ENCODE measurements around the gene SLC35F6.
A peak's percentile ranks its signal among the peaks of the same experiment; 100 is the strongest.

Gene SLC35F6

GRCh38 chr2:26764078-26764887 lies at the start of gene SLC35F6:
TSS of gene SLC35F6 (plus strand) at chr2:26764284. CDS start at chr2:26764350, 66 bp downstream.
- DNase-seq = peak; percentile 86

- no peak for DNase-seq
Observed at GRCh38 chr2:26715528-26716270, 48.4 kb upstream of the SLC35F6 start.

- DNase-seq = no peak
Observed at GRCh38 chr2:26716340-26716739, 47.7 kb upstream of the SLC35F6 start.

GRCh38 chr2:26716769-26717168 lies 47.3 kb upstream of the SLC35F6 start:
- DNase-seq = no peak

- DNase-seq = no peak
Observed at GRCh38 chr2:26717362-26717761, 46.7 kb upstream of the SLC35F6 start.

- no peak for DNase-seq
Observed at GRCh38 chr2:26718949-26719686, 45.0 kb upstream of the SLC35F6 start.

- DNase-seq = no peak
Observed at GRCh38 chr2:26720322-26721114, 43.6 kb upstream of the SLC35F6 start.

GRCh38 chr2:26721115-26722032 lies 42.7 kb upstream of the SLC35F6 start:
- peak; percentile 95 for DNase-seq

- DNase-seq = no peak
Observed at GRCh38 chr2:26722328-26722727, 41.8 kb upstream of the SLC35F6 start.

GRCh38 chr2:26722911-26723310 lies 41.2 kb upstream of the SLC35F6 start:
- no peak for DNase-seq

- DNase-seq = no peak
Observed at GRCh38 chr2:26723475-26723874, 40.6 kb upstream of the SLC35F6 start.

GRCh38 chr2:26723991-26724750 lies 39.9 kb upstream of the SLC35F6 start:
- DNase-seq = peak; percentile 50

- DNase-seq = no peak
Observed at GRCh38 chr2:26724784-26725520, 39.1 kb upstream of the SLC35F6 start.

GRCh38 chr2:26725521-26725820 lies 38.6 kb upstream of the SLC35F6 start:
- DNase-seq = no peak

GRCh38 chr2:26726228-26726627 lies 37.9 kb upstream of the SLC35F6 start:
- no peak for DNase-seq

GRCh38 chr2:26727641-26728561 lies 36.2 kb upstream of the SLC35F6 start:
- DNase-seq = no peak

GRCh38 chr2:26729311-26729710 lies 34.8 kb upstream of the SLC35F6 start:
- DNase-seq = no peak

- no peak for DNase-seq
Observed at GRCh38 chr2:26730549-26731344, 33.3 kb upstream of the SLC35F6 start.
